ENCODE measurements around the gene ICE1. TPM values are rescaled to one million over a fixed set of nuclear protein-coding genes. Genes with fewer than 3 reads are reported as not detected.

Gene ICE1
- total and polyA plus RNA-seq, 4 donors, result 4.1 to 18.8 (median 9.5) TPM

- no peaks in the 10 kb centered on the region for H3K4me1 ChIP-seq (ENCODE audit: control insufficient read depth in 4 of 4, insufficient read depth in 4 of 4, low read length in 3 of 4)
- TF ChIP-seq FOXA2 (IDR thresholded peaks at IDR 0.05) (no peak), EGR1 (IDR thresholded peaks at IDR 0.05; ENCODE audit: low read depth in 2 of 2) (no peak), YY1 (IDR thresholded peaks at IDR 0.05) (no peak), FOXA1 (IDR thresholded peaks at IDR 0.05) (no peak), SP1 (IDR thresholded peaks at IDR 0.05) (no peak), HNF4A (conservative IDR thresholded peaks at IDR 0.05) (no peak), GABPA (IDR thresholded peaks at IDR 0.05 in 1 of 2, conservative IDR thresholded peaks at IDR 0.05 in 1 of 2) (no peak), ATF3 (IDR thresholded peaks at IDR 0.05) (no peak), NR2F2 (IDR thresholded peaks at IDR 0.05) (no peak), RXRA (IDR thresholded peaks at IDR 0.05) (no peak)
- TF ChIP-seq, protein P1, sequence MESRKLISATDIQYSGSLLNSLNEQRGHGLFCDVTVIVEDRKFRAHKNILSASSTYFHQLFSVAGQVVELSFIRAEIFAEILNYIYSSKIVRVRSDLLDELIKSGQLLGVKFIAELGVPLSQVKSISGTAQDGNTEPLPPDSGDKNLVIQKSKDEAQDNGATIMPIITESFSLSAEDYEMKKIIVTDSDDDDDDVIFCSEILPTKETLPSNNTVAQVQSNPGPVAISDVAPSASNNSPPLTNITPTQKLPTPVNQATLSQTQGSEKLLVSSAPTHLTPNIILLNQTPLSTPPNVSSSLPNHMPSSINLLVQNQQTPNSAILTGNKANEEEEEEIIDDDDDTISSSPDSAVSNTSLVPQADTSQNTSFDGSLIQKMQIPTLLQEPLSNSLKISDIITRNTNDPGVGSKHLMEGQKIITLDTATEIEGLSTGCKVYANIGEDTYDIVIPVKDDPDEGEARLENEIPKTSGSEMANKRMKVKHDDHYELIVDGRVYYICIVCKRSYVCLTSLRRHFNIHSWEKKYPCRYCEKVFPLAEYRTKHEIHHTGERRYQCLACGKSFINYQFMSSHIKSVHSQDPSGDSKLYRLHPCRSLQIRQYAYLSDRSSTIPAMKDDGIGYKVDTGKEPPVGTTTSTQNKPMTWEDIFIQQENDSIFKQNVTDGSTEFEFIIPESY (IDR thresholded peaks at IDR 0.05), result no peak
- TF ChIP-seq, protein P2, sequence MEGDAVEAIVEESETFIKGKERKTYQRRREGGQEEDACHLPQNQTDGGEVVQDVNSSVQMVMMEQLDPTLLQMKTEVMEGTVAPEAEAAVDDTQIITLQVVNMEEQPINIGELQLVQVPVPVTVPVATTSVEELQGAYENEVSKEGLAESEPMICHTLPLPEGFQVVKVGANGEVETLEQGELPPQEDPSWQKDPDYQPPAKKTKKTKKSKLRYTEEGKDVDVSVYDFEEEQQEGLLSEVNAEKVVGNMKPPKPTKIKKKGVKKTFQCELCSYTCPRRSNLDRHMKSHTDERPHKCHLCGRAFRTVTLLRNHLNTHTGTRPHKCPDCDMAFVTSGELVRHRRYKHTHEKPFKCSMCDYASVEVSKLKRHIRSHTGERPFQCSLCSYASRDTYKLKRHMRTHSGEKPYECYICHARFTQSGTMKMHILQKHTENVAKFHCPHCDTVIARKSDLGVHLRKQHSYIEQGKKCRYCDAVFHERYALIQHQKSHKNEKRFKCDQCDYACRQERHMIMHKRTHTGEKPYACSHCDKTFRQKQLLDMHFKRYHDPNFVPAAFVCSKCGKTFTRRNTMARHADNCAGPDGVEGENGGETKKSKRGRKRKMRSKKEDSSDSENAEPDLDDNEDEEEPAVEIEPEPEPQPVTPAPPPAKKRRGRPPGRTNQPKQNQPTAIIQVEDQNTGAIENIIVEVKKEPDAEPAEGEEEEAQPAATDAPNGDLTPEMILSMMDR (IDR thresholded peaks at IDR 0.05; ENCODE audit: low read depth, low read length, missing input control), result no peak
- TF ChIP-seq, protein P3, sequence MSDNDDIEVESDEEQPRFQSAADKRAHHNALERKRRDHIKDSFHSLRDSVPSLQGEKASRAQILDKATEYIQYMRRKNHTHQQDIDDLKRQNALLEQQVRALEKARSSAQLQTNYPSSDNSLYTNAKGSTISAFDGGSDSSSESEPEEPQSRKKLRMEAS (IDR thresholded peaks at IDR 0.05), result no peak
- H3K27me3 ChIP-seq (ENCODE audit: control insufficient read depth in 4 of 4, insufficient read depth in 4 of 4, low read length in 3 of 4), result no peaks in the 10 kb centered on the region
- WGBS, result 98% methylated on average over 2 of the region's 2 CpGs
- H3K9me3 ChIP-seq (ENCODE audit: control insufficient read depth in 4 of 4, low read length in 3 of 4), result no peaks in the 10 kb centered on the region
- H3K4me3 ChIP-seq (ENCODE audit: low read depth in 1 of 3, low read length in 3 of 3), result no peak overlapping the region
- no peak for DNase-seq (ENCODE audit: low spot score)
- no peak overlapping the region for H3K27ac ChIP-seq (ENCODE audit: low read depth in 1 of 2, low read length in 2 of 2)
- H3K36me3 ChIP-seq (ENCODE audit: control insufficient read depth in 4 of 4, insufficient read depth in 3 of 4, low read depth in 1 of 4, low read length in 3 of 4), result peaks cover 3 to 22% (median 16%) of the 10 kb centered on the region in 4 donors
- no peak overlapping the region for H3K9ac ChIP-seq (ENCODE audit: low read depth in 1 of 2, low read length in 2 of 2)
These were observed 50.7 kb downstream of the ICE1 start for GRCh38 chr5:5473226-5473625.

- H3K36me3 ChIP-seq (ENCODE audit: control insufficient read depth in 4 of 4, insufficient read depth in 3 of 4, low read depth in 1 of 4, low read length in 3 of 4), result peaks cover 3 to 21% (median 16%) of the 10 kb centered on the region in 4 donors
These were observed 52.5 kb downstream of the ICE1 start for GRCh38 chr5:5474961-5475360.

More at GRCh38 chr5:5474961-5475360, 52.5 kb downstream of the ICE1 start:
- Histone ChIP-seq H3K9ac (ENCODE audit: low read depth in 1 of 2, low read length in 2 of 2) (no peak overlapping the region), H3K4me3 (ENCODE audit: low read depth in 1 of 3, low read length in 3 of 3) (no peak overlapping the region), H3K4me1 (ENCODE audit: control insufficient read depth in 4 of 4, insufficient read depth in 4 of 4, low read length in 3 of 4) (no peaks in the 10 kb centered on the region), H3K27ac (ENCODE audit: low read depth in 1 of 2, low read length in 2 of 2) (no peak overlapping the region), H3K9me3 (ENCODE audit: control insufficient read depth in 4 of 4, low read length in 3 of 4) (no peaks in the 10 kb centered on the region), H3K27me3 (ENCODE audit: control insufficient read depth in 4 of 4, insufficient read depth in 4 of 4, low read length in 3 of 4) (no peaks in the 10 kb centered on the region)
- TF ChIP-seq, protein P2 (IDR thresholded peaks at IDR 0.05; ENCODE audit: low read depth, low read length, missing input control), result no peak
- TF ChIP-seq RXRA (IDR thresholded peaks at IDR 0.05), result no peak
- TF ChIP-seq JUND (IDR thresholded peaks at IDR 0.05), result no peak
- TF ChIP-seq, protein P4, sequence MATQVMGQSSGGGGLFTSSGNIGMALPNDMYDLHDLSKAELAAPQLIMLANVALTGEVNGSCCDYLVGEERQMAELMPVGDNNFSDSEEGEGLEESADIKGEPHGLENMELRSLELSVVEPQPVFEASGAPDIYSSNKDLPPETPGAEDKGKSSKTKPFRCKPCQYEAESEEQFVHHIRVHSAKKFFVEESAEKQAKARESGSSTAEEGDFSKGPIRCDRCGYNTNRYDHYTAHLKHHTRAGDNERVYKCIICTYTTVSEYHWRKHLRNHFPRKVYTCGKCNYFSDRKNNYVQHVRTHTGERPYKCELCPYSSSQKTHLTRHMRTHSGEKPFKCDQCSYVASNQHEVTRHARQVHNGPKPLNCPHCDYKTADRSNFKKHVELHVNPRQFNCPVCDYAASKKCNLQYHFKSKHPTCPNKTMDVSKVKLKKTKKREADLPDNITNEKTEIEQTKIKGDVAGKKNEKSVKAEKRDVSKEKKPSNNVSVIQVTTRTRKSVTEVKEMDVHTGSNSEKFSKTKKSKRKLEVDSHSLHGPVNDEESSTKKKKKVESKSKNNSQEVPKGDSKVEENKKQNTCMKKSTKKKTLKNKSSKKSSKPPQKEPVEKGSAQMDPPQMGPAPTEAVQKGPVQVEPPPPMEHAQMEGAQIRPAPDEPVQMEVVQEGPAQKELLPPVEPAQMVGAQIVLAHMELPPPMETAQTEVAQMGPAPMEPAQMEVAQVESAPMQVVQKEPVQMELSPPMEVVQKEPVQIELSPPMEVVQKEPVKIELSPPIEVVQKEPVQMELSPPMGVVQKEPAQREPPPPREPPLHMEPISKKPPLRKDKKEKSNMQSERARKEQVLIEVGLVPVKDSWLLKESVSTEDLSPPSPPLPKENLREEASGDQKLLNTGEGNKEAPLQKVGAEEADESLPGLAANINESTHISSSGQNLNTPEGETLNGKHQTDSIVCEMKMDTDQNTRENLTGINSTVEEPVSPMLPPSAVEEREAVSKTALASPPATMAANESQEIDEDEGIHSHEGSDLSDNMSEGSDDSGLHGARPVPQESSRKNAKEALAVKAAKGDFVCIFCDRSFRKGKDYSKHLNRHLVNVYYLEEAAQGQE (IDR thresholded peaks at IDR 0.05), result no peak
- no peak for TF ChIP-seq FOXA1 (IDR thresholded peaks at IDR 0.05)
- DNase-seq (ENCODE audit: low spot score), result no peak
- WGBS, result 96% methylated on average over 5 of the region's 5 CpGs
